MCF 10A (cell line): ENCODE data around the gene PCYOX1L. TPM values are rescaled to one million over a fixed set of nuclear protein-coding genes. Genes with fewer than 3 reads are reported as not detected.
"Not testable (repeated sequence)": the region's sequence is repeated elsewhere in the genome, so short reads cannot be mapped to it uniquely, and the experiment has no call there.

Experiments
- BruUV-seq: library from RNA; stranded (reverse); fragments of 400-500 nt; replicated peaks from 2 replicates; lab custom pipeline; 2021; lab: Mats Ljungman, UMichigan
- CTCF ChIA-PET: fragments of 300-600 bp; sonication (Branson Sonifier 250); formaldehyde crosslinking; extraction: SDS; loops from one replicate; lab custom pipeline; 2021; ENCODE audit warnings: antibody characterized with exemption, inconsistent platforms; lab: Yijun Ruan, JAX
- POLR2A ChIA-PET: fragments of 300-600, 350-650 bp; sonication (Branson Sonifier 250); formaldehyde crosslinking; extraction: SDS; loops from one replicate; lab custom pipeline; 2020; ENCODE audit warnings: antibody characterized with exemption, inconsistent platforms; lab: Yijun Ruan, JAX
- DNase-seq: peaks from one replicate; pipeline ENCODE4 v3.0.0-alpha.2; 2018; ENCODE audit not compliant: unreplicated experiment
- H3K27ac Mint-ChIP-seq: one replicate; pipeline ENCODE4 v1.8.0; 2022; ENCODE audit warnings: mild to moderate bottlenecking, low read depth, mixed read lengths; ENCODE audit not compliant: unreplicated experiment
- H3K27me3 Mint-ChIP-seq: one replicate; pipeline ENCODE4 v1.8.0; 2022; ENCODE audit warnings: mixed read lengths; ENCODE audit not compliant: insufficient read depth, unreplicated experiment
- H3K36me3 Mint-ChIP-seq: one replicate; pipeline ENCODE4 v1.8.0; 2022; ENCODE audit warnings: mild to moderate bottlenecking, moderate library complexity, mixed read lengths; ENCODE audit not compliant: insufficient read depth, unreplicated experiment
- H3K4me1 Mint-ChIP-seq: one replicate; pipeline ENCODE4 v1.8.0; 2022; ENCODE audit warnings: mixed read lengths; ENCODE audit not compliant: insufficient read depth, unreplicated experiment
- H3K4me3 Mint-ChIP-seq: one replicate; pipeline ENCODE4 v1.8.0; 2022; ENCODE audit warnings: mild to moderate bottlenecking, moderate library complexity, mixed read lengths; ENCODE audit not compliant: unreplicated experiment
- H3K9me3 Mint-ChIP-seq: one replicate; pipeline ENCODE4 v1.8.0; 2022; ENCODE audit warnings: mixed read lengths; ENCODE audit not compliant: unreplicated experiment
- intact Hi-C: fragments of 100-400 bp; cut with micrococcal nuclease; formaldehyde crosslinking; loops from 2 replicates; pipeline ENCODE4 v1.14.1; 2022
- total RNA-seq: library from RNA; stranded (reverse); gene quantifications from 2 replicates; pipeline ENCODE4 v1.2.3, GENCODE V29; 2022
- TF ChIP-seq, protein P1 (sequence below): fragments of 200-600 bp; IDR thresholded peaks from one replicate; pipeline ENCODE4 v1.8.0; 2022; ENCODE audit warnings: antibody characterized with exemption, mild to moderate bottlenecking; ENCODE audit not compliant: unreplicated experiment

The PCYOX1L gene
- total RNA-seq, 1 experiment from 2014 or later = 7.7 TPM

DNA sequence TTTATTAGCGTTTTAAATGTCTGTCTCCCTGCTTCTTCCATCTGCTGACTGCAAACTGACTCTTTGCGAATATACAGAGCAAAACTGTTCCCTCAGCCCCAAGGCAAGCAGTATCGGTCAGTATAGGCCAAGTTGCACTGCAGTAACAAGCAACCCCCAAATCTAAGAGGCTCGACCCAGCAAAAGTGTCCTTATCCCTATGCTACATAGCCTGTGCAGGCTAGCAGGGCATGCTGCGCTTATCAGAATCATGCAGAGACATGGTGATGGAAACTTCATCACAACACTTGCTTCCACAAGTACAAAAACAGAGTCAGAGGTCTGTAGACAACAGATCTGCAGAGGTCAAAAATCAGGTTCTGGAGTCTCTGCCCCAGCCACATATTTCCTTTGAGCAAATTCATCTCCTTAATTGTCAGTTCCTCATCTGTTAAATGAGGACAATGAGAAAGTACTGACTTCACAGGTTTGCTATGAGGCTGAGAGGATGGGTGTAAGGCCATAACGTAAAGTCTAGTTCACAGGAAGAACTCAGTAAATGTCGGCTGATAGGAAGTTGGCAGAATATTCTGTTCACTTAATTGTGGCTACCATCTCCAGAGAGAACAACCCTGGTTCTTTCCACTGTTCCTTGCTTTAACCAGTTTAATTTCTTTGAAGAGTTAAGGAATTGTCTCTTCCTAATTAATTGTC is 30.8 kb downstream of the PCYOX1L start:
- Mint-ChIP-seq H3K4me1 (no peaks in the 10 kb centered on the region), H3K4me3 (no peak overlapping the region), H3K9me3 (no peaks in the 10 kb centered on the region), H3K27me3 (no peaks in the 10 kb centered on the region), H3K36me3 (no peaks in the 10 kb centered on the region), H3K27ac (no peak overlapping the region)
- intact Hi-C loops = no loop called here
- no TSS peak for BruUV-seq
- TF ChIP-seq, protein P1, sequence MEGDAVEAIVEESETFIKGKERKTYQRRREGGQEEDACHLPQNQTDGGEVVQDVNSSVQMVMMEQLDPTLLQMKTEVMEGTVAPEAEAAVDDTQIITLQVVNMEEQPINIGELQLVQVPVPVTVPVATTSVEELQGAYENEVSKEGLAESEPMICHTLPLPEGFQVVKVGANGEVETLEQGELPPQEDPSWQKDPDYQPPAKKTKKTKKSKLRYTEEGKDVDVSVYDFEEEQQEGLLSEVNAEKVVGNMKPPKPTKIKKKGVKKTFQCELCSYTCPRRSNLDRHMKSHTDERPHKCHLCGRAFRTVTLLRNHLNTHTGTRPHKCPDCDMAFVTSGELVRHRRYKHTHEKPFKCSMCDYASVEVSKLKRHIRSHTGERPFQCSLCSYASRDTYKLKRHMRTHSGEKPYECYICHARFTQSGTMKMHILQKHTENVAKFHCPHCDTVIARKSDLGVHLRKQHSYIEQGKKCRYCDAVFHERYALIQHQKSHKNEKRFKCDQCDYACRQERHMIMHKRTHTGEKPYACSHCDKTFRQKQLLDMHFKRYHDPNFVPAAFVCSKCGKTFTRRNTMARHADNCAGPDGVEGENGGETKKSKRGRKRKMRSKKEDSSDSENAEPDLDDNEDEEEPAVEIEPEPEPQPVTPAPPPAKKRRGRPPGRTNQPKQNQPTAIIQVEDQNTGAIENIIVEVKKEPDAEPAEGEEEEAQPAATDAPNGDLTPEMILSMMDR = no peak
- ChIA-PET CTCF (interaction anchor here (0.6 to 27.0 kb wide), 8 partner anchors 11 to 412 kb away, joined by 3 to 662 read pairs (median 11); no protein-coding TSS in a partner anchor), POLR2A (no interaction called here)
- no peak for DNase-seq

DNA sequence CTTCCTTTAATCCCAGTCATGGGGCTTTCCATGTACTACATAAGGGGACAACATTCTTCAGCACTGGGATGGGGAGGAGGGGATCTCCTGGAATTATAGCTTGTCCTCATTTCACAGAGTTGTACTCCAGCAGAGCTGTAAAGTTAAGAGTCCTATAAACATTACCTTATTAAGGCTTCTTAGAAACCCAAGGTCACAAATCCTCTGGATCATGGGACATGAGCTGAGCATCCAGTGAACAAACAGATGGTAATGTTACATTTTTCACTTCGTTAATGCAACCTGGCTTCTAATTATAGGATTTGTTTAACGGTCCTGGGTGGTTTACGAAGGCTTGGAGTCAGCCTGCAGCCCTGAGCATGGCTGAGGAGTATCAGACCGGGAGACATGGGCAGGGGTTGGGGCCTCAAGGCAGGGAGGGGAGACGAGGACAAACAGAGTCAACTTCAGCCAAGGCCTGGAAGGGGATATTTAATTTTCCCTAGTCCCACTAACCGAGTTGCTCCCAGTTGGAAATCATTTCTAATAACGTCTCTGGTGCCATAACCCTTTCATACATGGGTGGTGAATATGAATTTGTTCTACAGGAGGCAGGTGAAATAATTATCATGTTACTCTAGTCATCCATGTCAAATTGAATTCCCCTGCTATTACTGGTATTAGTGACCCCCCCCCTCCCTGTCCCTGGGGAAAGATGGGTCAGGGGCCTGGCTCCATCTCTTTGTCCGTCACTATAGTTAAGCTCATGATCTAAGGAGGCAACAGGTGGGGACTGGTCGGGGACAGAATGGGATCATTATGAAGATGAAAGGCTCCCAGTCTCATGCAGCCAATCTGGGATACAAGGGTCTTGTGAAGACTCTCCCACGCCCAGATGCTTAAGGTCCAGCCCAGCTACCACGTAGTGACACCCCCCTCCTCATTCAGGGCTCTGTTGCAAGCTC is 32.0 kb downstream of the PCYOX1L start:
- Mint-ChIP-seq H3K27ac (no peak overlapping the region), H3K4me1 (no peaks in the 10 kb centered on the region), H3K9me3 (no peaks in the 10 kb centered on the region), H3K4me3 (no peak overlapping the region), H3K36me3 (no peaks in the 10 kb centered on the region), H3K27me3 (no peaks in the 10 kb centered on the region)
- ChIA-PET POLR2A (interaction anchor here (0.9 kb wide), 1 partner anchor 106 kb away, joined by 4 read pairs; no protein-coding TSS in a partner anchor), CTCF (interaction anchor here (0.6 to 27.0 kb wide), 12 partner anchors 7 to 209 kb away, joined by 3 to 662 read pairs (median 6); no protein-coding TSS in a partner anchor)
- DNase-seq = no peak
- TF ChIP-seq, protein P1 = no peak
- intact Hi-C loops = no loop called here
- no TSS peak for BruUV-seq

DNA sequence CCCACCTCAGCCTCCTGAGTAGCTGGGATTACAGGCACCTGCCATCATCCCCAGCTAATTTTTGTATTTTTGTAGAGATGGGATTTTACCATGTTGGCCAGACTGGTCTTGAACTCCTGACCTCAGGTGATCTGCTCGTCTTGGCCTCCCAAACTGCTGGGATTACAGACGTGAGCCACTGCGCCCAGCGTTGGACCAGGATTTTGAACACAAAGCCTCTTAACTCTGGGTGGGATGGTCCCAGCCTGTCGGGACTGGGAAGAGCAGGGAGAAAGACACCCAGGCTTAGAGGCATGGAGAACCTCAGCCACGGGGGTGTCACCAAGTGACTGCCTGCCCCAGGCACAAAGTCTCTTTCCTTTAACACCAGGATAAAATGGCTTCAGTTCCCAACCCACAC is 33.2 kb downstream of the PCYOX1L start:
- BruUV-seq, H3K4me3 Mint-ChIP-seq, DNase-seq, H3K27ac Mint-ChIP-seq, intact Hi-C loops, H3K9me3 Mint-ChIP-seq, H3K4me1 Mint-ChIP-seq, H3K27me3 Mint-ChIP-seq, H3K36me3 Mint-ChIP-seq: not testable (repeated sequence)
- ChIA-PET CTCF (interaction anchor here (0.6 to 27.0 kb wide), 12 partner anchors 9 to 174 kb away, joined by 3 to 662 read pairs (median 5); no protein-coding TSS in a partner anchor), POLR2A (interaction anchor here (0.6 to 1.1 kb wide), 4 partner anchors 9 to 105 kb away, joined by 3 to 4 read pairs (median 3); no protein-coding TSS in a partner anchor)

DNA sequence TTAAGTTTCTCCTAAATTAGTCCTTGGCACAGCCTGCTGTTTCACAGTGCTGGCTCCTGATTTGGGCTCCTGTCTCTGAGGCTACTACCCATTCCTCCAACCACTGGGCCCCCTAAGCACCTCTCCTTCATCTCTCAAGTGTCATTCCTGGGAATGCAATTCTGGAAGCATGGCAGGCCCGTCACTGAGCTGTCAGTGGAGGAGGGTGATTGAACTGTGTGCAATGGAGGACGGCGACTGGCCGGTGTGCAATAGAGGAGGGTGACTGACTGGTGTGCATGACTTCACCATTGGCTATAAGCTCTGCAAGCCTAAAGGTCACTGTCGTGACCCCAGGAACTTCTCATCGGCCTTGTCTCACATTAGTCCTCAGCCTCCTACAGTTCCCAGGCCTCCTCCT is 33.7 kb downstream of the PCYOX1L start:
- ChIA-PET CTCF (interaction anchor here (0.6 to 27.0 kb wide), 9 partner anchors 9 to 173 kb away, joined by 3 to 662 read pairs (median 3); no protein-coding TSS in a partner anchor), POLR2A (interaction anchor here (0.6 to 1.1 kb wide), 2 partner anchors 9 to 28 kb away, joined by 3 read pairs; no protein-coding TSS in a partner anchor)
- no peaks in the 10 kb centered on the region for H3K9me3 Mint-ChIP-seq
- H3K36me3 Mint-ChIP-seq = no peaks in the 10 kb centered on the region
- no peak overlapping the region for H3K27ac Mint-ChIP-seq
- H3K4me3 Mint-ChIP-seq = no peak overlapping the region
- H3K27me3 Mint-ChIP-seq = no peaks in the 10 kb centered on the region
- TF ChIP-seq, protein P1 = no peak
- intact Hi-C loops = no loop called here
- DNase-seq = no peak
- no TSS peak for BruUV-seq
- no peaks in the 10 kb centered on the region for H3K4me1 Mint-ChIP-seq
